Skin of body (tissue), 2 donors: ENCODE data around the gene SMIM7. TPM values are rescaled to one million over a fixed set of nuclear protein-coding genes. Genes with fewer than 3 reads are reported as not detected.
"Not testable (repeated sequence)": the region's sequence is repeated elsewhere in the genome, so short reads cannot be mapped to it uniquely, and the experiment has no call there.

Experiments used
- DNase-seq: peaks from one replicate; lab custom pipeline; 2025; lab: John Stamatoyannopoulos, UW
- total RNA-seq: library from RNA; depleted of rRNA; stranded (reverse); fragments of >200 nt; gene quantifications from one replicate; pipeline ENCODE4 v1.2.3, GENCODE V29; 2014

The SMIM7 gene
- total RNA-seq: 50.6 TPM

- DNase-seq: peak; percentile 99
These were observed at the start of gene SMIM7 for GRCh38 chr19:16659832-16660708. Gene SMIM7 (minus strand): TSS chr19:16660144. CDS start chr19:16660110, 34 bp downstream.

GRCh38 chr19:16703677-16704076 is 43.7 kb upstream of the SMIM7 start:
- DNase-seq: no peak

- no peak for DNase-seq
These were observed 42.2 kb upstream of the SMIM7 start for GRCh38 chr19:16702123-16702522.

GRCh38 chr19:16698914-16699313 is 39.0 kb upstream of the SMIM7 start:
- no peak for DNase-seq

GRCh38 chr19:16688084-16688483 is 28.1 kb upstream of the SMIM7 start:
- no peak for DNase-seq

- DNase-seq: no peak
These were observed 24.3 kb upstream of the SMIM7 start for GRCh38 chr19:16684216-16684615.

GRCh38 chr19:16682539-16682938 is 22.6 kb upstream of the SMIM7 start:
- no peak for DNase-seq

GRCh38 chr19:16679811-16680210 is 19.9 kb upstream of the SMIM7 start:
- no peak for DNase-seq

GRCh38 chr19:16678498-16678897 is 18.6 kb upstream of the SMIM7 start:
- no peak for DNase-seq

DNA sequence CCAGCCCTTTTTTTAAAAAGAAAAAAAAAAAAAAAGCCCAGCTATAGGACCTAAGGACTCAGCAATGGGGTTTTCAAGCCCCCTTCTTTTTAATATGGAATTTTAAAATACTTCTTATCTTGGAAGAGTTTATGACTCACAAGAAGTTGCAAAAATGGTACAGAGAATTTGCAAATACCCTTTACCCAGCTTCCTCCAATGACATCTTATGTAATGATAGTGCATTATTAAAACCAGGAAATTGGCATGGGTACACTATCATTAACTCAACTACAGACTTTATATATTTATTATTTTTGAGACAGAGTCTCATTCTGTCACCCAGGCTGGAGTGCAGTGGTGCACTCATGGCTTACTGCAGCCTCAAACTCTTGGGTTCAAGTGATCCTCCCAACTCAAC is 17.1 kb upstream of the SMIM7 start:
- DNase-seq: no peak

GRCh38 chr19:16676101-16676798 is 16.3 kb upstream of the SMIM7 start:
- DNase-seq: no peak

DNA sequence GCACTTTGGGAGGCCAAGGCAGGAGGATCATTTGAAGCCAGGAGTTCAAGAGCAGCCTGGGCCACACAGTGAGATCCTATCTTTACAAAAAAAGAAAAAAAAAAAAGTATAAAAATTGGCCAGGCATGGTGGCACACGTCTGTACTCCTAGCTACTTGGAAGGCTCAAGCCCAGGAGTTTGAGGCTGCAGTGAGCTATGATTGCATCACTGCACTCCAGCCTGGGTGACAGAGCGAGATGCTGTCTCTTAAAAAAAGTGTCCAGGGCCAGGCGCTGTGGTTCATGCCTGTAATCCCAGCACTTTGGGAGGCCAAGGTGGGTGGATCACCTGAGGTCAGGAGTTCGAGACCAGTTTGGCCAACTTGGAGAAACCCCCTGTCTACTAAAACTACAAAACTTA is 13.9 kb upstream of the SMIM7 start:
- DNase-seq: not testable (repeated sequence)

DNA sequence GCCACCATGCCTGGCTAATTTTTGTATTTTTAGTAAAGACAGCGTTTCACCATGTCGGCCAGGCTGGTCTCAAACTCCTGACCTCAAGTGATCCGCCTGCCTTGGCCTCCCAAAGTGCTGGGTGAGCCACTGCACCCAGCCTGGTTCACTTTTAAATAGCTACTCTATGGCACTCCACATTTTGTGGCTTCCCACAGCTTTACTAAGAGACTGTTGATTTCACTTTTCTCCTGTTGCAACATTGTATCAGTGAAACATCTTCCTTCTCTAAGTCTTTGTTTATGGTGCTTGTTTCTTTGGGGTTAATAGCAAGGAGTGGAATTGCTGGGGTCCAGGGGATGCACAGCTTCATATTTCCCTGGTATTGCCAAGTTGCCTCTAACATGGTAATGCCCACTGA is 13.3 kb upstream of the SMIM7 start:
- DNase-seq: no peak

GRCh38 chr19:16671652-16672274 is 11.8 kb upstream of the SMIM7 start:
- no peak for DNase-seq

GRCh38 chr19:16670291-16670690 is 10.3 kb upstream of the SMIM7 start:
- no peak for DNase-seq

DNA sequence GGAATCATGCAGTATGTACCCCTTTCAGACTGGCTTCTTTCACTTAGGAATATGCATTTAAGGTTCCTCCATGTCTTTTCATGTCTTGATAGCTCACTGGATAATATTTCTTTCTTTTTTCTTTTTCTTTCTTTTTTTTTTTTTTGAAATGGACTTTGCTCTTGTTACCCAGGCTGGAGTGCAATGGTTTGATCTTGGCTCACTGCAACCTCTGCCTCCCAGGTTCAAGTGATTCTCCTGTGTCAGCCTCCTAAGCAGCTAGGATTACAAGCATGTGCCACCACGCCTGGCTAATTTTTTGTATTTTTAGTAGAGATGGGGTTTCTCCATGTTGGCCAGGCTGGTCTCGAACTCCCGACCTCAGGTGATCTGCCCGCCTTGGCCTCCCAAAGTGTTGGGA is 8.8 kb upstream of the SMIM7 start:
- not testable (repeated sequence) for DNase-seq

DNA sequence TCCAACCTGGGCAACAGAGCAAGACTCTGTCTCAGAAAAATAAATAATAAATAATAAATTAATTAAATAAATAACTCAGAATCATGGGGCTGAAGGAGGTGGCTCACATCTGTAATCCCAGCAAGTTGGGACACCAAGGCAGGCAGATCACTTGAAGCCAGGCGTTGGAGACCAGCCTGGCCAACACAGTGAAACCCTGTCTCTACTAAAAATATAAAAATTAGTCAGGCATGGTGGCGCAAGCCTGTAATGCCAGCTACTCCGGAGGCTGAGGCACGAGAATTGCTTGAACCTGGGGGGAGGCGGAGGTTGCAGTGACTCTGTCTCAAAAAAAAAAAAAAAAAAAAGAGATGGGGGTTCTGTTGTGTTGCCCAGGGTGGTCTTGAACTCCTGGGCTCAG is 8.2 kb upstream of the SMIM7 start:
- no peak for DNase-seq

- DNase-seq: no peak
These were observed 1.6 kb upstream of the SMIM7 start for GRCh38 chr19:16661480-16662034.

- DNase-seq: no peak
These were observed 977 bp upstream of the SMIM7 start, which contains the start of gene TMEM38A for GRCh38 chr19:16660763-16661479. Gene TMEM38A (plus strand): TSS chr19:16661139. CDS start chr19:16661218, 79 bp downstream.

DNA sequence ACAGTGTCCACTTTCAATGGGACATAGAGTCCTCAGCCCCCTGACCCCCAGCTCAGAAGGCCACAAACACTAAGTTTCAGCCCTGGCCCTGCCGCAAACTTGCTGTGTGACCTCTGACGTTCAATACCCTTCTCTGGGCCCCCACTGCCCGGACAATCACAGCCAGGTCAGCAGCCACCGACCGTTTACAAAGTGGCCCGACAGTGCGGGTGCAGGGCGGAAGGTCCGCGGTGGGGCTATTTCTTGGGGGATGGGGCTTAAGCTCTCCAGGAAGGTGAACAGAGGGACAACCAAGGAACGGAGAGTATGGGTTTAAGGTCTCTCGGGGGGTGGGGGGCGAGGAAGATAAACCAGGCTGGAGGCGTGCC is 496 bp downstream of the SMIM7 start:
- no peak for DNase-seq

DNA sequence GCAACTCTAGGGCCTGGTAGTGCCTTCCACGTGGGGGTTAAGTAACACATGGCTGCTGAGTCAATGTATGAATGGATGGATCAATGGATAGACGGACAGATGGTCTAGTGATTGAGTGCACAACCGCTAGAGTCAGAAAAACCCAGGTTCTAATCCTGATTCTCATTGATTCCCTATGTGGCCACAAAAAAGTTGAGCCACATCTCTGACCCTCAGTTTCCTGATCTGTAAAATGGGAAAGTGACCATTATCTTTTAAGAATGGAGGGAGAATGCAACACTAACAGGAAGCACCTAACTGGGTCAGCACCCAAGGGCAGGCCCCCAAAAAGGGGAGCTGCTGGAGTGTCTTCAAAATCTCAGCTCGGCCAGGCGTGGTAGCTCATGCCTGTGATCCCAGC is 2.6 kb downstream of the SMIM7 start:
- no peak for DNase-seq
